ENCODE measurements around the gene ERMAP.
"Not testable (repeated sequence)": the region's sequence is repeated elsewhere in the genome, so short reads cannot be mapped to it uniquely, and the experiment has no call there.

The ERMAP gene

DNA sequence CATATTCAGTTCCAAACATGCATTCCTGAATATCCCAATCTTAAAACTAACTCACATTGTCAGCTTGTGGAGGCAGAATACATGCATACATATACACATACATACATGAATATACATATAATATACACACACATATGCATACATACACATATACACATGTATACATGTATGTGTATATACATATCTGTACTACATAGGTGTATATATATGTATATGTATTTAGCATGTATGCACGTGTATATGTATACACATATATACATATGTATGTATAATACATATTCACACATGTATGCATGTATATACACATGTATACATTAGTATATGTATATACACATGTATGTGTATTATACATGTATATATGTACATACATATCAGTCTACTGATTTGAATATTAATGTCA, 28.3 kb downstream of the ERMAP start:
- DNase-seq = no peak

DNA sequence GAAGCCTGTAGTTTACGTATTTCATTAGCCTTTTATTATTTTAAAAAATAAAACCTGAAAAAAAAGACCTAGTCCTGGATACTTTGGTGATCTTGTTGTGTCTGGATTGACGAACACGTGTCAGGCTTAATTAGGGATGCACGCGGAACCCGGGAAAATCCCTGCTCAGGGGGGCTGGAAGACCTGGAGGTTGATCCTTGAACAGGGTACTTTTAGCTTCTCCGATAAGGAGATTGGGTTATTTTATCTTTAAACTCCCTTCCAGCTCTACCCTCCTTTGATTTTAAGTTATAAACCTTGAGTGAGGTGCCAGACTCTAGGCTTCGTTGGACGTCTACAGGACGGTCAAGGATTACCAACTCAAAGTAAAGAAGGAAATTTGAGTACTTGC, 28.9 kb downstream of the ERMAP start:
- DNase-seq = no peak

DNA sequence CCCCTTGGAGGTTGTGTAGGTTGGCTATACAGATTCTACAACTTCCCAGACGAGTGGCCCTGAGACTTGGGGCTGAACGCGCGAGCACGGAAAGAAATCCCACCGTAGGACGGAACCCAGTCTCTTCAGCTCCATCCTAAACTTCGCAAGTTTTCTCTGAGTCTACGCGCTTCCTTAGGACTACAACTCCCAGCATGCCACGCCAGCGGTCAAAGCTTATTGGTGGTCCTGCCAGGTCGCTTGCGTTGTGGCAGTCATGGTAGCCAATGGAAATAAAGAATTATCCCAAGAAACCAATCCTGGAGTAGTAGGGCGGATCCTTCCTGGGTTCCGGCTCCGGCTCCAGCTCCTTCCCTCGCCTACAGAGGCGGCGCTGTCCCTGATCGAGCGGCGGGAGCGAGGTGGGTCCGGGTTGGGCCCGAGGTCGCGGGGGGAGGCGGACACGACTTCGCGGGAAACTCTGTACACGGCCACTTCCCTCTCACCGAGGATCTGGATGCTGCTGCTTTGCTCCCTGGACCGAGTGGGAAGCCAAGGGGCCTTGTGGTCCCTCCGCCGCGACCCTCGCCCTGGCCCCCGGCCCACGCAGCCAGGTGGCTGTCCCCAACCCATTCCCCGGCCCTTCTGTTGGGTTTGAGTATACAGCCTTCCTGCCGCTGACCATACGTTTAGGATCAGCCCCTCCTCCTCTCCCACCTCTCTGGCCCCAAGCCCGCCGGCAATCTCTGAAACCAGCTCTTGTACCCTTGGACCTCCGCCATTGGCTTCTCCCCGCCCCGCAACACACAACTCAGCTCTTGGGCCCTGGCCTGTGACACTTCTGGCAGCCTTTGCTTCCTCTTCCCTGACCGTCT, 29.6 kb downstream of the ERMAP start, which contains the start of gene ZNF691:
Gene ZNF691, plus strand, starts transcription at position 357 of the 854 bp plus-strand sequence. CDS start 3,046 bp downstream, outside the sequence.
- peak; percentile 98 for DNase-seq

DNA sequence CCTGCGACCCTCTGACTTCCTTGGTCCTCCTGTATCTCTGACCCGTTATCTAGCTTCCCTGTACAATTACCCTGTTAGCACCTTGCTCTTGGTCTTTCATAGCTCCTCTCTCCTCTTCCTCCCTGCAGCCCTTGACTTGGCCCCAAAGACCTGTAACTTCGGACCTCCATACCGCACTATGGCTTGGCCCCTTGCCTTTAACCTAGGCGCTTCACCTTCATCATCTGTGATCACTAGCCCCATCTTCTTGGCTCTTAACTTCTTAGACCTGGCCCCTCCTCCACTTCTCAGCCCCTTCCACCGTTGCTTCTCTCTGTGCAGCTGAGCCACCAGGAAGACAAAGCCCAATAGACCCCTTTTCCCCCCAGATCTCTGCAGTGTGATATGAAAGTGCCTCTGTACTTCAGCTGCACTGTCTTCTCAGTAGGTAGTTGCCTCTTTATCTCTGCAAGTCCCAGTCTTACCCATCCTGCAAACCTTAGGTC, 30.2 kb downstream of the ERMAP start:
- DNase-seq = no peak

DNA sequence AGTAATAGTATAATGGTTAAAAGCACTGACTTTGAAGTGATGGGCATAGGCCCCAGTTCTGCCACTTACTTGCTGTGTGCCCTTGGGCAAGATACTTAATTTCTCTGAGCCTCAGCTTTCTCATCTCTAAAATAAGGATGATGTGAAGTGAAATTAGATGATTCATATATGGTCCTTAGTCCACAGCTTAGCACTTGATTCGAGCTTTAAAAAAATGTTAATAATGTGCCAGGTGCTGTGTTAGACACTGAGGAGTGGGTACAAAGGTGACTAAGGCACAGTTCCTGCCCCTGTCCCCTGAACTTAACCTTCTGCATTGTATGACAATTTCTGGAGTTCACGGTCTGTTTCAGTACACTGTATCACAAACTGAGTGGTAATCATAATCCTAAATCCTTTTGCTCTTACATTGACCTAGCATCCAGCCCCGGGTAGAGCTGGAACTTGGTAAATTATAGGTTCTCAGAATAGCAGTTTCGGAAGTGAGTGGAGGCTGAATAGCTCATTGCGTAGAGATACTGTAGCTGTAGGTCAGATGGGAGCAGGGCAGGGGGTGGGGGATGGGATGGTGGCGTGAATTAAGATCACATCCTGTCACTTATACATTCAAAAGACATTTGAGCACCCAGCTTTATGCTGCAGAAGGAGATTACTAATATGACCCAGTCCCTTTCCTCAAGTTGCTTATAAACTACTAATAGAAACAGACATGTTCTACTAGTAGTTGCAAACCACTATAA, 31.0 kb downstream of the ERMAP start:
- no peak for DNase-seq

DNA sequence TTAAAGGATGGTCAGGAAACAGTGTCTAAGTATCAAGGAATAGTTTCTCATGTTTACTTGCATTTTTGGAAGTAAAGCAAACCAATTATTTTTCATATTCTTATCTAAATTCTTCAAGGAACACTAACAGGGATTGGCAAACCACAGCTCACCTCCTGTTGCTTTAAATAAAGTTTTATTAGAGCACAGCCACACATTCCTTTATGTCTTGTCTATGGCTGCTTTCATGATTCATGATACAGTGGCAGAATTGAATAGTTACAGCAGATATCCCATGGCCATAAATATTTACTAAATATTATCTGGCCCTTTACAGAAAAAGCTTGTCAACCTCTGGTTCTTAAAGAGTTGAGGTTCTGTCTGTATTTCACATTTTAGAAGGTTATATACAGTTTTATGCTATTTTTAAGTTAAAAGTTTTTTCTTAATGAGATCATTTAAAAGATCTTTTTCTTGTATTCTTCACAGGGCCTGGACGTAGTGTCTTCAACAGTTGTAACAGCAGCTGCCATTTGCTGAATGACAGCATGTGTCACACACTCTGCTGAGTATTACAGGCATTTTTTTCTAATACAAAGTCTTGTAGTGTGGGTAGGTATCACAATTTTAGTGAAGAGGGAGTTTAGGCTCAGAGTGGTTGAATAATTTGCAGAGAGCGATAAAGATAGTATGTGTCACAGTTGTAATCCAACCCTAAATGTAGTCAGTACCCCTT, 32.1 kb downstream of the ERMAP start:
- DNase-seq = no peak

DNA sequence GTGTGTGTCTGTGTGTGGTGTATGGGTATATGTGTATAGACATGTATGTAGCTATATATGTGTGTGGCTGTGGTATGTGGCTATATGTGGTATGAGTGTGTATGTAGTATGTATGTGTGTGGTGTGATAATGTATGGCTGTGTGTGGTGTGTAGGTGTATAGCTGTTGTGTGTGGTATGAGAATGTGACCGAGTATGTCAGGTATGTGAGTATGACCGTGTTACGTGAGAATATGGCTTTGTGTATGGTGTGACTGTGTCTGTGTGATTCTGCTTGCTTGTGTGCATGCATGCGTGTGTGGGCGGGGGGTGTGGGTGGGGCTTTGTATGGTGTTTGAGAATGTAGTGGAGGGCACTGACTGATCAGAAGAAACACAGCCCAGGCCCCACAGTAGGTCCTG, 33.0 kb downstream of the ERMAP start:
- DNase-seq = no peak

DNA sequence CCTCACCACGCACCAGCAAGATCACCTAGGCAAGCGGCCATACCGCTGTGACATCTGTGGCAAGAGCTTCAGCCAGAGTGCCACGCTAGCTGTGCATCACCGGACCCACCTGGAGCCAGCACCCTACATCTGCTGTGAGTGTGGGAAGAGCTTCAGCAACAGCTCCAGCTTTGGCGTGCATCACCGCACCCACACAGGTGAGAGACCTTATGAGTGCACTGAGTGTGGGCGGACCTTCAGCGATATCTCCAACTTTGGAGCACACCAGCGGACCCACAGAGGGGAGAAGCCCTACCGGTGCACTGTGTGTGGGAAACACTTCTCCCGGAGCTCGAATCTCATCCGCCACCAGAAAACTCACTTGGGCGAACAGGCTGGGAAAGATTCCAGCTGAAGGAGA, 34.5 kb downstream of the ERMAP start:
- no peak for DNase-seq

DNA sequence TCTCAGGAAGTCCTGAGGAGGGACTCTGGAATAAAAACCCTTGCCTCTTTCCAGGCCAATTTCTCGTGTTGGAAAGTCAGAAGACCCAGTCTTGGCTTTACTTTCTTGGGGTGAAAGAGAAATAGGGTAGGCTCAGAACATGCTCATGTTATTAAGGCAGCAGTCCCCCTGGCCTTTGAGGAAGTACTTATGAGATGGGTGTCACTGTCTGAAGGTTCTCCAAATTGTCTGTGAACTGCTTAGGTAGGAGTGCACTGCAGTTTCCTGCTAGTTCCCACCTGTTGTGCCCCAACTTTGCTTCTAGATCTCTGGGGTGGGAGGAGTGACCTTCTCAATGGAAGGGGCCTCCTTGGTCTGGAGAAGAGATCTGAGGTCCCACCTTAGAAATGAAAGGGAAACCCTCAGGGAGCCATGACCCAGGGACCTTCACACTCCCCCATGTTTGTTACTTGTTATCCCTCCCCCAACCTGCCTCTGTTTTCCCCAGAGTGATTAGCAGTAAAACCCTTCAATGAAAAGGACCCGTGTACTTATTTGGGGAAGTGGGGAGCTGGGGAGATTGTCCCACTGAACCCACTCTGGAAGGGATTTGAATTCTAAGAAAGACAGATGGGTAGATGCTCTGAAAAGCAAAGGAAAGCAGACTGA, 35.2 kb downstream of the ERMAP start:
- DNase-seq = no peak

DNA sequence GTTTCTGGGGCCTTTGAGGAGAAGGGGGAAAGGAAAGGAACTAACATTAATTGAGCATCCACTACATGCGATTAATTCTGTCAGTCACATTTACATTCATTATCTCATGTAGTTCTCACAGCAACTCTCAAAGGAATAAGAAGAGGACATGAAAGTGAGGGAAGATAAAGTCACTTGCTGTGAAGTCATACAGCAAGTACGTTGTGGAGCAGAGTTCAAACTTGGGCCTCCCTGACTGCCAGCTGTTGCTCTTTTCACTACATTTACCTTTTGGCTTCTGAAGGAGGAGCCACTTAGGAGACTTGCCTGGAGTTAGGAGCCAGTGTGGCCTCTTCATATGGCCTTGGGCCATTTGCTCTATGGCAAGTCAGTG, 35.7 kb downstream of the ERMAP start:
- no peak for DNase-seq

DNA sequence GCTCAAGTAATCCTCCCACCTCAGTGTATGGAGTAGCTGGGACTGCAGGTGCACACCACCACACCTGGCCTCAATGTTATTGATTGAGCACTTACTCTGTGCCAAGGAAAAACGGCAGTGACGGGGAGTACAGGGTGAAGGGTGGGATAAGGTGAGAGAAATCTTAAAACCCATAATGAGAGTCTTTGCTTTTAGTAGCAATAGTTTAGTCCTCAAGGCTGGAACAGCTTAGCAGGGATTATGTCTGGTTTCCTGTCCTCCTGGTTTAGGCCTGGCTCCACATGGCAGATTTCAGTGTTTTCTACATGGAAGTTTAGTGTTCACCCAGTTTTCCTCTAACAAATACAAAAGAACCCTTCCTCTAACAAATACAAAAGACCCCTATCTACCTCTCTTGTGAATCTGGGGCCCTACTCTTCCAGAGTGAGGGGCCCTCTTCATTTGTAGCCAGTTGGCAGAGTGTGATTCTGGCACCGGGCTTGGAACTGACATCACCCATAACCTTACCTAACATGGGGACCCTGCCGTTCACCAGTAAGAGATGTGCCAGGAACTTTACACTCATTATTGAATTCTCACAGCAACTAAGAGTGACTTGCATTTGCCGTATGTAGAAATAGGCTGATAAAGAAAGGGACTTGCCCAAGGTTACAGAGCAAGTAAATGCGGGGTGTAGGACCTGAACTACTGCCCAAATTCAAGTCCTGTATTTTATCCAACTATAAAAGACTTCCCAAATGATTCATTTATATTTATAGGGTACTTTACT, 36.4 kb downstream of the ERMAP start:
- DNase-seq = no peak

DNA sequence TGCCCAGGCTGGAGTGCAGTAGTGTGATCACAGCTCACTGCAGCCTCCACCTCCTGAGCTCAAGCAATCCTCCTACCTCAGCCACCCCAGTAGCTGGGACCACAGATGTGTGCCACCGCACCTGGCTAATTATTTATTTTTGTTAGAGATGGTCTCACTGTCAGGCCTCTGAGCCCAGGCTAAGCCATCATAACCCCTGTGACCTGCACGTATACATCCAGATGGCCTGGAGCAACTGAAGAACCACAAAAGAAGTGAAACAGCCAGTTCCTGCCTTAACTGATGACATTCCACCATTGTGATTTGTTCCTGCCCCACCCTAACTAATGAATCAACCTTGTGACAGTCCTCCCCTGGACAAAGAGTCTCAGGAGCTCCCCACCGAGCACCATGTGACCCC, 39.6 kb downstream of the ERMAP start:
- DNase-seq = not testable (repeated sequence)

DNA sequence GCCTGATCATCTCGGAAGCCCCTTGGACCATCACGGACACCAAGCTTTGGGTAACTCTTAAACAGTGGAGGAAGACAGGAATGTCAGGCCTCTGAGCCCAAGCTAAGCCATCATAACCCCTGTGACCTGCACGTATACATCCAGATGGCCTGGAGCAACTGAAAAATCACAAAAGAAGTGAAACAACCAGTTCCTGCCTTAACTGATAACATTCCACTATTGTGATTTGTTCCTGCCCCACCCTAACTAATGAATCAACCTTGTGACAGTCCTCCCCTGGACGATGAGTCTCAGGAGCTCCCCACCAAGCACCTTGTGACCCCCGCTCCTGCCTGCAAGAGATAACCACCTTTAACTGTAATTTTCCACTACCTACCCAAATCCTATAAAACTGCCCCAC, 42.4 kb downstream of the ERMAP start:
- not testable (repeated sequence) for DNase-seq

DNA sequence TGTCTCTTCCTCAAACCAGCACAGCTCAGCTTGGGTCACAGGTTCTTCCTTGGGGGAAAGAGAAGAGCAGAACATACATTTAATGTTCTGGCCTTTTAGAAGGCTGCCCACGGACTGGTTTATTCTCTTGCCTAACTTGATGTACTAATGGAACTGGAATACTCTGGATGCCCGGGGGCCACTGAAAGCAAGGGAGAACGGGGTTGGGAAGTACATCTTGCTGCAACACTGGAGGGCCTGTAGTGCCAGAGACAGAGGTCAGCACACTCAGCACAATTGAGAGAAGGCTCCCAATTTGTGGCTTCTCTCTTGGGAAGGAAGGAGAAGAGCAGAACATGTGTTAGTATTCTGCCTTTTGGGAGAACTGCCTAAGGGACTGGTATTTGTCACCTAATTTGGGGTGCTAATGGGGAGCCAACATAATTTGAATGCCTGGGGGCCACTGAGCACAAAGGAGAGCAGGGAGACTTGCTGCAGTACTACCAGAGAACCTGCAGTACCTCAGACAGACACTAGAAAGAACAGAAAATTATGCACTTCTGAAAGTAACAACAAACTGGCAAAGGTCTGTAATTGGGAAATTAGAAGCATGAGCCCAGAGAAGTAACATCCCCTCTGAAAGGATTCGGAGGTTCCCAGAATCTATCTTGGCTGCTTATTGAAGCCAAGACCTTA, 43.6 kb downstream of the ERMAP start:
- DNase-seq = no peak

DNA sequence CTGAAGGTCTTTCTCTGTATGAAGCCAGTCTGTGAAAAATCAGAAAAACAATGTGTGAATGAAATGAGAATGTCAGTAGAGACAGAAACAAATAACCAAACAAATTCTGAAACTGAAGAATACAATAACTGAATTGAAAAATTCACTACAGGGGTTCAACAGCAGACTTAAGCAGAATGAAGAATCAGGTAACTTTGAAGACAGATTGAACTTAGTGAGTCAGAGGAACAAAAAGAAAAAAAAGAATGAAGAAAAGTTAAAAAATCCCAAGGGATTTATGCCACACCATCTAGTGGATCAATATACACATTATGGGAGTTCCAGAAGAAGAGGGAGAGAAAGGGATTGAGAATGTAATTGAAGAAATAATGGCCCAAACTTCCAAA, 44.1 kb downstream of the ERMAP start:
- DNase-seq = no peak

DNA sequence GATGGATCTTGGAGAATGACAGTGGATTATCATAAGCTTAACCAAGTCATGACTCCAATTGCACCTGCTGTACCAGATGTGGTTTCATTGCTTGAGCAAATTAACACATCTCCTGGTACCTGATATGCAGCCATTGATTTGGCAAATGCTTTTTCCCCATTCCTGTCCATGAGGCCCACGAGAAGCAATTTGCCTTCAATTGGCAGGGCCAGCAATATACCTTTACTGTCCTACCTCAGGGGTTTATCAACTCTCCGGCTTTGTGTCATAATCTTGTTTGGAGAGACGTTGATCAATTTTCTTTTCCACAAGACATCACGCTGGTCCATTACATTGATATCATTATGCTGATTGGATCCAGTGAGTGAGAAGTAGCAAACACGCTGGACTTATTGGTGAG, 49.6 kb downstream of the ERMAP start:
- no peak for DNase-seq

DNA sequence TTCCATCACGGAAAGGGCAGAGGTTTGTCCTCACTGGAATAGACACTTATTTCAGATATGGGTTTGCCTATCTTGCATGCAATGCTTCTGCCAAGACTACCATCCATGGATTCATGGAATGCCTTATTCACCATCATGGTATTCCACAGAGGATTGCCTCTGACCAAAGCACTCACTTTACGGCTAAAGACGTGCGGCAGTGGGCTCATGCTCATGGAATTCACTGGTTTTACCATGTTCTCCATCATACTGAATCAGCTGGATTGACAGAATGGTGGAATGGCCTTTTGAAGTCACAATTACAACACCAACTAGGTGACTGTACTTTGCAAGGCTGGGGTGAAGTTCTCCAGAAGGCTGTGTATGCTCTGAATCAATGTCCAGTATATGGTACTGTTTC, 51.5 kb downstream of the ERMAP start:
- not testable (repeated sequence) for DNase-seq

DNA sequence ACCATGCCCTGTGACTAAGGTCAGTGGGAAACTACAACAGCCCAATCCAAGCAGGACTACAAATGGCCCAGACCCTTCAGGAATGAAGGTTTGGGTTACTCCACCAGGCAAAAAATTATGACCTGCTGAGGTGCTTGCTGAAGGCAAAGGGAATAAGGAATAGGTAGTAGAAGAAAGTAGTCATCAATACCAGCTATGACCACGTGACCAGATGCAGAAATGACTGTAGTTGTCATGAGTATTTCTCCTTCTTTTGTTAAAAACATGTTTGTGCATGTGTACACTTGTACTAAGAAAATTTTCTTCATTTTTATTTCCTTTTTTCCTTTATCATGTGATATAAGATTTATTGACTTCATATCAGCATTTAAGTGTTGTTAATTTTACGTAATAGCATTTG, 52.3 kb downstream of the ERMAP start:
- DNase-seq = not testable (repeated sequence)

DNA sequence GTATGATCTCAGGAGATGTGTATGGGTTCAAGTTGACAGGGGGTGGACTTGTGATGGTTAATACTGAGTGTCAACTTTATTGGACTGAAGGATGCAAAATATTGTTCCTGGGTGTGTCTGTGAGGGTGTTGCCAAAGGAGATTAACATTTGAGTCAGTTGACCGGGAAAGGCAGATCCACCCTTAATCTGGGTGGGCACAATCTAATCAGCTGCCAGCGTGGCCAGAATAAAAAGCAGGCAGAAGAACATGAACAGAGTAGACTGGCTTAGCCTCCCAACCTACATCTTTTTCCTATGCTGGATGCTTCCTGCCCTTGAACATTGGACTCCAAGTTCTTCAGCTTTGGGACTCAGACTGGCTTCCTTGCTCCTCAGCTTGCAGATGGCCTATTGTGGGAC, 52.8 kb downstream of the ERMAP start:
- DNase-seq = not testable (repeated sequence)

DNA sequence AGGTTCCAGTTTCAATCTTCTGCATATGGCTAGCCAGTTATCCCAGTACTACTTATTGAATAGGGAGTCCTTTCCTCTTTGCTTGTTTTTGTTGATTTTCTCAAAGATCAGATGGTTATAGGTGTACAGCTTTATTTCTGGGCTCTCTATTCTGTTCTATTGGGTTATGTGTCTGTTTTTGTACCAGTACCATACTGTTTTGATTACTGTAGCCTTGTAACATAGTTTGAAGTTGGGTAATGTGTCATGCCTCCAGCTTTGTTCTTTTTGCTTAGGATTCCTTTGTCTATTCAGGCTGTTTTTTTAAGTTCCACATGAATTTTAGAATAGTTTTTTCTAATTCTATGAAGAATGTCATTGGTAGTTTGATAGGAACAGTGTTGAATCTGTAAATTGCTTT, 56.2 kb downstream of the ERMAP start:
- not testable (repeated sequence) for DNase-seq

DNA sequence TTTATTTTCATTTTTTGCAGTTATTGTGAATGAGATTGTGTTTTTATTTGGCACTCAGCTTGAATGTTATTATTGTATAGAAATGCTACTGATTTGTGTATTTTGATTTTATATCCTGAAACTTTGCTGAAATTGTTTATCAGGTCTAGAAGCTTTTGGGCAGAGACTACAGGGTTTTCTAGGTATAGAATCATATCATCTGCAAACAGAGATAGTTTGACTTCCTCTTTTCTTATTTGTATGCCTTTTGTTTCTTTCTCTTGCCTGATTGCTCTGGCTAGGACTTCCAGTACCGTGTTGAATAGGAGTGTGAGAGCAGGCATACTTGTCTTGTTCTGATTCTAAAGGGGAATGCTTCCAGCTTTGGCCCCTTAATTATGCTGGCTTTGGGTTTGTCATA, 56.7 kb downstream of the ERMAP start:
- DNase-seq = no peak

DNA sequence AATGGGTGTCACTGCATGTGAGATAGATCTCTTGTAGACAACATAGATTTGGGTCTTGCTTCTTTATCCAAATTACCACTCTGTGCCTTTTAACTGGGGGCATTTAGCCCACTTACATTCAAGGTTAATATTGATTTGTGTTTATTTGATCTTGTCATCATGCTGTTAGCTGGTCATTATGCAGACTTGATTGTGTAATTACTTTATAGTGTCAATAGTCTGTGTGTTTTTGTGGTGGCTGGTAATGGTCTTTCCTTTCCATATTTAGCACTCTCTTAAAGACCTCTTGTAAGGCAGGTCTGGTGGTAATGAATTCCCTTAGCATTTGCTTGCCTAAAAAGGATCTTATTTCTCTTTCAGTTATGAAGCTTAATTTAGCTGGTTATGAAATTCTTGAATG, 59.1 kb downstream of the ERMAP start:
- DNase-seq = no peak

All from DMS 273 treated with DMSO at 0.1 percent for 48 hours (cell line).